ENCODE results near the gene GRHL3.

DNA sequence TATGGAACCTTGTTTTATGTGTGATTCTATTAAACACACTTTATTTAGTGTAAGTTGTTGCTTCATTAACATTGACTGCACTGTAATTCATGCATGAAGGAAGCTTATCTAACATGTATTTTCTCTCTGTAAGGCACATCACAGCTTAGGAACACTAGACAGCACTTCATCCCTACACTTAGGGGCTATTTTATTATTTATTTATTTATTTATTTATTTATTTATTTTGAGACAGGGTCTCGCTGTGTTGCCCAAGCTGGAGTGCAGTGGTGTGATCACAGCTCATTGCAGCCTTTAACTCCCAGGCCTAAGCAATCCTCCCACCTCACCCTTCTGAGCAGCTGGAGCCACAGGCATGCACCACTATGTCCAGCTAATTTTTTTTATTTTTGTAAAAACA is 30.7 kb upstream of the GRHL3 start:
- TF ChIP-seq GATA2 (IDR thresholded peaks at IDR 0.05; ENCODE audit: low read depth, low read length) (no peak), GATA3 (IDR thresholded peaks at IDR 0.05; ENCODE audit: low read depth, low read length) (no peak)
